Neural progenitor cell (in vitro differentiated cells): ENCODE data around the gene AURKB. TPM values are rescaled to one million over a fixed set of nuclear protein-coding genes. Genes with fewer than 3 reads are reported as not detected.

Experiments used
- DNase-seq: peaks from one replicate; pipeline ENCODE4 v3.0.0-alpha.2; 2016; ENCODE audit warnings: low spot score
- H2AFZ ChIP-seq: fragments of 200-600 bp; sonication (generic); replicated peaks from 2 replicates; pipeline ENCODE4 v1.6.1; 2016; ENCODE audit warnings: antibody characterized with exemption
- H3F3A ChIP-seq: fragments of 200-600 bp; sonication (generic); 2 replicates; pipeline ENCODE4 v1.6.1; 2016; ENCODE audit warnings: antibody characterized with exemption, low read depth
- H3K27ac ChIP-seq: fragments of 200-600 bp; sonication (generic); 2 replicates; pipeline ENCODE4 v1.5.1; 2016; ENCODE audit warnings: mild to moderate bottlenecking
- H3K27me3 ChIP-seq: fragments of 200-600 bp; sonication (generic); 2 replicates; pipeline ENCODE4 v1.6.1; 2016; ENCODE audit warnings: mild to moderate bottlenecking, moderate library complexity
- H3K36me3 ChIP-seq: fragments of 200-600 bp; sonication (generic); 2 replicates; pipeline ENCODE4 v1.5.1; 2016
- H3K4me1 ChIP-seq: fragments of 200-600 bp; sonication (generic); 2 replicates; pipeline ENCODE4 v1.6.1; 2016; ENCODE audit warnings: mixed run types
- H3K4me2 ChIP-seq: fragments of 200-600 bp; sonication (generic); 2 replicates; pipeline ENCODE4 v1.6.1; 2016
- H3K4me3 ChIP-seq: fragments of 200-600 bp; sonication (generic); 2 replicates; pipeline ENCODE4 v1.5.1; 2016
- H3K79me2 ChIP-seq: fragments of 200-600 bp; sonication (generic); 2 replicates; pipeline ENCODE4 v1.6.1; 2016; ENCODE audit warnings: low read depth
- H3K9ac ChIP-seq: fragments of 200-600 bp; sonication (generic); 2 replicates; pipeline ENCODE4 v1.6.1; 2016
- H3K9me3 ChIP-seq: fragments of 200-600 bp; sonication (generic); 2 replicates; pipeline ENCODE4 v1.5.1; 2016; ENCODE audit warnings: low read depth
- H4K20me1 ChIP-seq: fragments of 200-600 bp; sonication (generic); 2 replicates; pipeline ENCODE4 v1.6.1; 2016; ENCODE audit warnings: low read depth
- H3K27ac Mint-ChIP-seq: 3 replicates; pipeline ENCODE4 v1.8.0; 2021; ENCODE audit warnings: mixed read lengths
- H3K27me3 Mint-ChIP-seq: 2 replicates; pipeline ENCODE4 v1.8.0; 2022; ENCODE audit warnings: low read depth, mild to moderate bottlenecking, inconsistent platforms, moderate library complexity, mixed read lengths; ENCODE audit not compliant: insufficient read depth
- H3K36me3 Mint-ChIP-seq: 3 replicates; pipeline ENCODE4 v1.8.0; 2021; ENCODE audit warnings: mixed read lengths
- H3K4me1 Mint-ChIP-seq: 3 replicates; pipeline ENCODE4 v1.8.0; 2021; ENCODE audit warnings: mixed read lengths
- H3K4me3 Mint-ChIP-seq: 3 replicates; pipeline ENCODE4 v1.8.0; 2021; ENCODE audit warnings: mild to moderate bottlenecking, moderate library complexity, mixed read lengths
- H3K9me3 Mint-ChIP-seq: 3 replicates; pipeline ENCODE4 v1.8.0; 2020; ENCODE audit warnings: mixed read lengths
- CTCF ChIP-seq: fragments of 200-600 bp; sonication (generic); IDR thresholded peaks from 2 replicates; pipeline ENCODE4 v1.5.1; 2017; ENCODE audit warnings: antibody characterized with exemption, mild to moderate bottlenecking
- EZH2 ChIP-seq: fragments of 200-600 bp; sonication (generic); IDR thresholded peaks from 2 replicates; pipeline ENCODE4 v1.6.1; 2017; ENCODE audit warnings: antibody characterized with exemption, mild to moderate bottlenecking, moderate library complexity
- EZH2phosphoT487 ChIP-seq: fragments of 200-600 bp; sonication (generic); IDR thresholded peaks from 2 replicates; pipeline ENCODE4 v1.6.1; 2017; ENCODE audit warnings: antibody characterized with exemption
- total RNA-seq: library from RNA; depleted of rRNA; stranded (reverse); fragments of >200 nt; gene quantifications from 2 replicates; pipeline ENCODE4 v1.2.3, GENCODE V29; 2015; ENCODE audit warnings: low replicate concordance

The AURKB gene
- total RNA-seq, 1 donor from 2014 or later, result 149 TPM

- Histone ChIP-seq H3K4me2 (no peak overlapping the region), H3F3A (peaks cover 59% of the 10 kb centered on the region)
- no peaks in the 10 kb centered on the region for H3K9me3 Mint-ChIP-seq
Measured at GRCh38 chr17:8160741-8161221, 49.6 kb downstream of the AURKB start.

GRCh38 chr17:8160224-8160577 lies 50.2 kb downstream of the AURKB start:
- Mint-ChIP-seq H3K9me3 (no peaks in the 10 kb centered on the region), H3K27ac (peak overlapping the region; percentile 46), H3K4me1 (peaks cover 36% of the 10 kb centered on the region), H3K27me3 (peaks cover 6% of the 10 kb centered on the region), H3K4me3 (peak overlapping the region; percentile 68), H3K36me3 (peaks cover 7% of the 10 kb centered on the region)
- no peak overlapping the region for H3K9ac ChIP-seq
- TF ChIP-seq EZH2phosphoT487 (no peak), CTCF (no peak), EZH2 (no peak)
- no peak overlapping the region for H2AFZ ChIP-seq
- no peak overlapping the region for H3K4me2 ChIP-seq
- no peak overlapping the region for H3K27ac ChIP-seq
- H3K9me3 ChIP-seq, result no peaks in the 10 kb centered on the region
- H3K4me1 ChIP-seq, result peaks cover 24% of the 10 kb centered on the region
- H4K20me1 ChIP-seq, result peaks cover 39% of the 10 kb centered on the region
- no peaks in the 10 kb centered on the region for H3K27me3 ChIP-seq
- H3K79me2 ChIP-seq, result peaks cover 19% of the 10 kb centered on the region
- no peak overlapping the region for H3K4me3 ChIP-seq
- H3K36me3 ChIP-seq, result peaks cover 4% of the 10 kb centered on the region
- no peak for DNase-seq
- H3F3A ChIP-seq, result peaks cover 65% of the 10 kb centered on the region

More at GRCh38 chr17:8160741-8161221, 49.6 kb downstream of the AURKB start:
- Histone ChIP-seq H2AFZ (no peak overlapping the region), H3K4me3 (no peak overlapping the region), H3K79me2 (peaks cover 19% of the 10 kb centered on the region), H3K36me3 (peaks cover 4% of the 10 kb centered on the region), H3K9ac (no peak overlapping the region), H4K20me1 (peaks cover 39% of the 10 kb centered on the region), H3K27ac (no peak overlapping the region), H3K9me3 (no peaks in the 10 kb centered on the region), H3K4me1 (peaks cover 19% of the 10 kb centered on the region), H3K27me3 (no peaks in the 10 kb centered on the region)
- Mint-ChIP-seq H3K27ac (no peak overlapping the region), H3K36me3 (peaks cover 7% of the 10 kb centered on the region), H3K27me3 (peaks cover 2% of the 10 kb centered on the region), H3K4me1 (peaks cover 36% of the 10 kb centered on the region), H3K4me3 (peak overlapping the region; percentile 88)
- TF ChIP-seq EZH2phosphoT487 (no peak), CTCF (no peak), EZH2 (no peak)
- no peak for DNase-seq

GRCh38 chr17:8159459-8160223 lies 50.7 kb downstream of the AURKB start:
- peaks cover 30% of the 10 kb centered on the region for H3K4me1 ChIP-seq
- H3K27ac ChIP-seq, result no peak overlapping the region
- no peak for DNase-seq

More at GRCh38 chr17:8159459-8160223, 50.7 kb downstream of the AURKB start:
- H3K4me2 ChIP-seq, result no peak overlapping the region
- H2AFZ ChIP-seq, result no peak overlapping the region
- Mint-ChIP-seq H3K27ac (no peak overlapping the region), H3K27me3 (peaks cover 3% of the 10 kb centered on the region), H3K4me1 (peaks cover 31% of the 10 kb centered on the region), H3K9me3 (no peaks in the 10 kb centered on the region), H3K36me3 (peaks cover 7% of the 10 kb centered on the region), H3K4me3 (peak overlapping the region; percentile 62)
- peaks cover 4% of the 10 kb centered on the region for H3K36me3 ChIP-seq
- H3K27me3 ChIP-seq, result no peaks in the 10 kb centered on the region
- H3K9me3 ChIP-seq, result no peaks in the 10 kb centered on the region
- H3F3A ChIP-seq, result peaks cover 69% of the 10 kb centered on the region
- H3K4me3 ChIP-seq, result no peak overlapping the region
- H3K79me2 ChIP-seq, result peaks cover 19% of the 10 kb centered on the region
- no peak for TF ChIP-seq EZH2phosphoT487
- no peak for TF ChIP-seq CTCF
- no peak overlapping the region for H3K9ac ChIP-seq
- peaks cover 39% of the 10 kb centered on the region for H4K20me1 ChIP-seq
